Putamen (tissue), 1 donor: ENCODE measurements around the gene SLC2A5.
"Not testable (repeated sequence)": the region's sequence is repeated elsewhere in the genome, so short reads cannot be mapped to it uniquely, and the experiment has no call there.

Experiments used
- DNase-seq: peaks from one replicate; pipeline ENCODE4 v3.0.0-alpha.2; 2016; ENCODE audit warnings: low spot score

SLC2A5 gene

GRCh38 chr1:9069326-9070100 is at the start of gene SLC2A5:
SLC2A5 (minus strand) TSS chr1:9069635; CDS start chr1:9069536, 99 bp downstream.
- DNase-seq: peak; percentile 39

- no peak for DNase-seq
Observed at GRCh38 chr1:9118186-9118585, 48.8 kb upstream of the SLC2A5 start.

- DNase-seq: no peak
Observed at GRCh38 chr1:9115351-9116205, 46.1 kb upstream of the SLC2A5 start.

GRCh38 chr1:9112961-9113880 is 43.8 kb upstream of the SLC2A5 start:
- no peak for DNase-seq

- DNase-seq: no peak
Observed at GRCh38 chr1:9111957-9112356, 42.5 kb upstream of the SLC2A5 start.

- DNase-seq: no peak
Observed at GRCh38 chr1:9111357-9111691, 41.9 kb upstream of the SLC2A5 start.

- DNase-seq: peak; percentile 75
Observed at GRCh38 chr1:9110669-9111356, 41.4 kb upstream of the SLC2A5 start.

- no peak for DNase-seq
Observed at GRCh38 chr1:9108056-9108665, 38.7 kb upstream of the SLC2A5 start.

- DNase-seq: no peak
Observed at GRCh38 chr1:9107136-9107535, 37.7 kb upstream of the SLC2A5 start.

GRCh38 chr1:9106286-9106685 is 36.9 kb upstream of the SLC2A5 start:
- DNase-seq: no peak

GRCh38 chr1:9105336-9105867 is 36.0 kb upstream of the SLC2A5 start:
- no peak for DNase-seq

- no peak for DNase-seq
Observed at GRCh38 chr1:9101510-9102146, 32.2 kb upstream of the SLC2A5 start.

- no peak for DNase-seq
Observed at GRCh38 chr1:9100471-9101043, 31.1 kb upstream of the SLC2A5 start.

GRCh38 chr1:9099555-9099954 is 30.1 kb upstream of the SLC2A5 start:
- DNase-seq: no peak

- no peak for DNase-seq
Observed at GRCh38 chr1:9097947-9098705, 28.7 kb upstream of the SLC2A5 start.

- DNase-seq: no peak
Observed at GRCh38 chr1:9095818-9096217, 26.4 kb upstream of the SLC2A5 start.

GRCh38 chr1:9093996-9094595 is 24.7 kb upstream of the SLC2A5 start:
- DNase-seq: not testable (repeated sequence)

GRCh38 chr1:9093581-9093980 is 24.1 kb upstream of the SLC2A5 start:
- no peak for DNase-seq

- no peak for DNase-seq
Observed at GRCh38 chr1:9093091-9093490, 23.7 kb upstream of the SLC2A5 start.
